Astrocyte (in vitro differentiated cells and primary cell): Measurements from ENCODE around the gene HMCN1. TPM values are rescaled to one million over a fixed set of nuclear protein-coding genes. Genes with fewer than 3 reads are reported as not detected.

Experiments used
- DNase-seq: peaks from one replicate; pipeline ENCODE4 v3.0.0-alpha.2; 2010; ENCODE audit warnings: low read depth
- FAIRE-seq: peaks from 2 replicates; lab custom pipeline; 2011; peaks lifted over from hg19 to GRCh38; lab: Jason Lieb, UNC
- H2AFZ ChIP-seq: 2 replicates; pipeline ENCODE4 v1.6.0; 2012; ENCODE audit warnings: low read depth, low read length, inconsistent platforms
- H3K27ac ChIP-seq: 2 replicates; pipeline ENCODE4 v1.5.1; 2011; ENCODE audit warnings: low read depth, low read length, inconsistent platforms
- H3K27me3 ChIP-seq: 2 replicates; pipeline ENCODE4 v1.6.0; 2011; ENCODE audit warnings: low read length, inconsistent platforms; ENCODE audit not compliant: insufficient read depth
- H3K36me3 ChIP-seq: 2 replicates; pipeline ENCODE4 v1.5.1; 2011; ENCODE audit warnings: low read length, inconsistent platforms; ENCODE audit not compliant: insufficient read depth
- H3K4me1 ChIP-seq: 2 replicates; pipeline ENCODE4 v1.5.1; 2011; ENCODE audit warnings: low read length, inconsistent platforms; ENCODE audit not compliant: insufficient read depth
- H3K4me2 ChIP-seq: 2 replicates; pipeline ENCODE4 v1.6.0; 2012; ENCODE audit warnings: low read length, inconsistent platforms
- H3K4me3 ChIP-seq: 2 replicates; pipeline ENCODE4 v1.5.1; 2011; ENCODE audit warnings: low read depth, mild to moderate bottlenecking, low read length, inconsistent platforms; ENCODE audit not compliant: insufficient read depth
- H3K79me2 ChIP-seq: 2 replicates; pipeline ENCODE4 v1.6.0; 2012; ENCODE audit warnings: mild to moderate bottlenecking, low read length, inconsistent platforms; ENCODE audit not compliant: insufficient read depth
- H3K9ac ChIP-seq: 2 replicates; pipeline ENCODE4 v1.6.0; 2012; ENCODE audit warnings: mild to moderate bottlenecking, low read length, inconsistent platforms
- H3K9me3 ChIP-seq: 2 replicates; pipeline ENCODE4 v1.5.1; 2012; ENCODE audit warnings: low read depth, mild to moderate bottlenecking, low read length, inconsistent platforms; ENCODE audit not compliant: insufficient read depth
- H4K20me1 ChIP-seq: 2 replicates; pipeline ENCODE4 v1.6.0; 2012; ENCODE audit warnings: low read length, inconsistent platforms; ENCODE audit not compliant: insufficient read depth
- H3K27ac Mint-ChIP-seq: one replicate; pipeline ENCODE4 v1.8.0; 2021; ENCODE audit warnings: mild to moderate bottlenecking, mixed read lengths; ENCODE audit not compliant: unreplicated experiment
- H3K27me3 Mint-ChIP-seq: one replicate; pipeline ENCODE4 v1.8.0; 2021; ENCODE audit warnings: low read depth, mixed read lengths; ENCODE audit not compliant: unreplicated experiment
- H3K36me3 Mint-ChIP-seq: one replicate; pipeline ENCODE4 v1.8.0; 2021; ENCODE audit warnings: low read depth, mixed read lengths; ENCODE audit not compliant: unreplicated experiment
- H3K4me1 Mint-ChIP-seq: one replicate; pipeline ENCODE4 v1.8.0; 2021; ENCODE audit warnings: low read depth, mixed read lengths; ENCODE audit not compliant: unreplicated experiment
- H3K4me3 Mint-ChIP-seq: one replicate; pipeline ENCODE4 v1.8.0; 2021; ENCODE audit warnings: mild to moderate bottlenecking, moderate library complexity, mixed read lengths; ENCODE audit not compliant: unreplicated experiment
- H3K9me3 Mint-ChIP-seq: one replicate; pipeline ENCODE4 v1.8.0; 2021; ENCODE audit warnings: mild to moderate bottlenecking, mixed read lengths; ENCODE audit not compliant: unreplicated experiment
- CTCF ChIP-seq: IDR thresholded peaks from 2 replicates; pipeline ENCODE4 v1.5.1; 2011; ENCODE audit warnings: low read depth, mild to moderate bottlenecking, inconsistent platforms, low read length, moderate library complexity; ENCODE audit not compliant: insufficient read depth
- EZH2 ChIP-seq: IDR thresholded peaks from 2 replicates; pipeline ENCODE4 v1.6.1; 2012; ENCODE audit warnings: mild to moderate bottlenecking, low read length, inconsistent platforms; ENCODE audit not compliant: insufficient read depth
- total RNA-seq: library from RNA; stranded (reverse); gene quantifications from 2 replicates; pipeline ENCODE4 v1.2.1, GENCODE V29; 2021

HMCN1 gene
- total RNA-seq, 1 donor from 2014 or later: 19.7 TPM

GRCh38 chr1:186082235-186082937 lies 348.2 kb downstream of the HMCN1 start:
- H3K4me3 Mint-ChIP-seq: no peak overlapping the region
- no peak overlapping the region for H3K27ac Mint-ChIP-seq
- H3K36me3 Mint-ChIP-seq: peaks cover 16% of the 10 kb centered on the region
- no peak overlapping the region for H3K9ac ChIP-seq
- peaks cover 3% of the 10 kb centered on the region for H3K9me3 Mint-ChIP-seq
- H3K27me3 Mint-ChIP-seq: no peaks in the 10 kb centered on the region
- H2AFZ ChIP-seq: peak overlapping the region; percentile 57
- no peaks in the 10 kb centered on the region for H3K27me3 ChIP-seq
- no peaks in the 10 kb centered on the region for H3K9me3 ChIP-seq
- FAIRE-seq: peak; percentile 89
- H4K20me1 ChIP-seq: no peaks in the 10 kb centered on the region
- H3K36me3 ChIP-seq: no peaks in the 10 kb centered on the region
- H3K4me2 ChIP-seq: no peak overlapping the region
- H3K79me2 ChIP-seq: no peaks in the 10 kb centered on the region
- peaks cover 2% of the 10 kb centered on the region for H3K4me1 Mint-ChIP-seq
- no peak overlapping the region for H3K4me3 ChIP-seq
- peaks cover 4% of the 10 kb centered on the region for H3K4me1 ChIP-seq
- no peak overlapping the region for H3K27ac ChIP-seq
- peak; percentile 36 for DNase-seq
- TF ChIP-seq CTCF: no peak
- no peak for TF ChIP-seq EZH2

GRCh38 chr1:186086583-186086982 lies 352.4 kb downstream of the HMCN1 start:
- TF ChIP-seq EZH2 (no peak), CTCF (no peak)
- Histone ChIP-seq H3K36me3 (no peaks in the 10 kb centered on the region), H3K9me3 (no peaks in the 10 kb centered on the region)

GRCh38 chr1:186089940-186090339 lies 355.7 kb downstream of the HMCN1 start:
- Histone ChIP-seq H3K4me3 (no peak overlapping the region), H3K9ac (no peak overlapping the region), H3K36me3 (no peaks in the 10 kb centered on the region), H3K79me2 (no peaks in the 10 kb centered on the region), H3K9me3 (no peaks in the 10 kb centered on the region), H3K4me2 (no peak overlapping the region), H3K27me3 (no peaks in the 10 kb centered on the region), H3K4me1 (peaks cover 5% of the 10 kb centered on the region), H4K20me1 (no peaks in the 10 kb centered on the region), H2AFZ (no peak overlapping the region), H3K27ac (no peak overlapping the region)
- Mint-ChIP-seq H3K36me3 (peaks cover 3% of the 10 kb centered on the region), H3K9me3 (no peaks in the 10 kb centered on the region), H3K27me3 (no peaks in the 10 kb centered on the region), H3K27ac (no peak overlapping the region), H3K4me1 (peaks cover 16% of the 10 kb centered on the region), H3K4me3 (no peak overlapping the region)
- FAIRE-seq (no peak), DNase-seq (no peak)
- no peak for TF ChIP-seq EZH2
- no peak for TF ChIP-seq CTCF

More at GRCh38 chr1:186086583-186086982, 352.4 kb downstream of the HMCN1 start:
- Mint-ChIP-seq H3K4me3 (no peak overlapping the region), H3K9me3 (no peaks in the 10 kb centered on the region), H3K4me1 (peaks cover 2% of the 10 kb centered on the region), H3K27me3 (no peaks in the 10 kb centered on the region), H3K27ac (no peak overlapping the region), H3K36me3 (peaks cover 5% of the 10 kb centered on the region)
- H3K27ac ChIP-seq: no peak overlapping the region
- H2AFZ ChIP-seq: no peak overlapping the region
- H3K4me3 ChIP-seq: no peak overlapping the region
- H4K20me1 ChIP-seq: no peaks in the 10 kb centered on the region
- DNase-seq (no peak), FAIRE-seq (no peak)
- no peaks in the 10 kb centered on the region for H3K27me3 ChIP-seq
- no peak overlapping the region for H3K4me2 ChIP-seq
- H3K79me2 ChIP-seq: no peaks in the 10 kb centered on the region
- H3K9ac ChIP-seq: no peak overlapping the region
- H3K4me1 ChIP-seq: peaks cover 4% of the 10 kb centered on the region
